Ovary (tissue), 3 donors: ENCODE measurements around the gene WFDC12.

Source experiments
- CTCF ChIP-seq, 3 donors: fragments of 450-650 bp in 2 of 3; fragments of 200-600 bp in 1 of 3; IDR thresholded peaks; one replicate each; pipeline versions ENCODE4 v1.5.1 to v1.8.0; 2016 to 2022; ENCODE audit warnings: antibody characterized with exemption in 3 of 3, mild to moderate bottlenecking in 1 of 3
- EP300 ChIP-seq: sonication (generic); formaldehyde crosslinking; IDR thresholded peaks from one replicate; pipeline ENCODE4 v1.6.1; 2017; ENCODE audit warnings: antibody characterized with exemption
- POLR2A ChIP-seq: fragments of 450-650 bp; IDR thresholded peaks from one replicate; pipeline ENCODE4 v1.6.1; 2017; ENCODE audit warnings: antibody characterized with exemption, mild to moderate bottlenecking, moderate library complexity
- donor health status: DM: no; HTN: no; CAD: no.

- no peak for TF ChIP-seq CTCF (IDR thresholded peaks at IDR 0.05)
- no peak for TF ChIP-seq EP300
- TF ChIP-seq POLR2A: no peak
Observed at GRCh38 chr20:45092898-45093297, 31.4 kb downstream of the WFDC12 start.
